Loucy (cell line): ENCODE data around the gene L3MBTL4.

Experiments
- H2AFZ ChIP-seq: fragments of 200-600 bp; sonication (generic); 2 replicates; pipeline ENCODE4 v1.6.0; 2016; ENCODE audit warnings: antibody characterized with exemption, mild to moderate bottlenecking, low read length, moderate library complexity
- H3F3A ChIP-seq: fragments of 200-600 bp; 2 replicates; pipeline ENCODE4 v1.6.0; 2016; ENCODE audit warnings: antibody characterized with exemption, low read depth, mild to moderate bottlenecking
- H3K27me3 ChIP-seq: fragments of 200-600 bp; sonication (generic); 2 replicates; pipeline ENCODE4 v1.6.1; 2014; ENCODE audit warnings: low read length, mild to moderate bottlenecking; ENCODE audit not compliant: insufficient read depth, poor library complexity, severe bottlenecking
- H3K36me3 ChIP-seq: fragments of 200-600 bp; sonication (generic); 2 replicates; pipeline ENCODE4 v1.6.1; 2016; ENCODE audit warnings: low read length; ENCODE audit not compliant: insufficient read depth
- H3K4me1 ChIP-seq: fragments of 200-600 bp; sonication (generic); 2 replicates; pipeline ENCODE4 v1.5.1; 2014; ENCODE audit warnings: low read length, mild to moderate bottlenecking; ENCODE audit not compliant: insufficient read depth, poor library complexity, severe bottlenecking
- H3K4me2 ChIP-seq: fragments of 200-600 bp; sonication (generic); 2 replicates; pipeline ENCODE4 v1.6.0; 2014; ENCODE audit warnings: antibody characterized with exemption, low read length, low read depth, mild to moderate bottlenecking; ENCODE audit not compliant: poor library complexity, severe bottlenecking
- H3K4me3 ChIP-seq: fragments of 200-600 bp; sonication (generic); 2 replicates; pipeline ENCODE4 v1.5.1; 2014; ENCODE audit warnings: low read length, mild to moderate bottlenecking, mixed read lengths; ENCODE audit not compliant: poor library complexity, severe bottlenecking
- H3K79me2 ChIP-seq: fragments of 200-600 bp; sonication (generic); 2 replicates; pipeline ENCODE4 v1.6.1; 2014; ENCODE audit warnings: low read length; ENCODE audit not compliant: insufficient read depth
- H3K9ac ChIP-seq: fragments of 200-600 bp; sonication (generic); 2 replicates; pipeline ENCODE4 v1.6.0; 2014; ENCODE audit warnings: mild to moderate bottlenecking, low read depth, low read length, moderate library complexity; ENCODE audit not compliant: poor library complexity, severe bottlenecking
- H3K9me2 ChIP-seq: fragments of 200-600 bp; sonication (generic); replicated peaks from 2 replicates; pipeline ENCODE4 v1.6.1; 2016; ENCODE audit warnings: low read depth, low read length, mixed read lengths
- H3K9me3 ChIP-seq: fragments of 200-600 bp; sonication (generic); 2 replicates; pipeline ENCODE4 v1.6.1; 2014; ENCODE audit warnings: mild to moderate bottlenecking, antibody characterized with exemption, low read length, low read depth; ENCODE audit not compliant: insufficient read depth
- H4K20me1 ChIP-seq: fragments of 200-600 bp; sonication (generic); 2 replicates; pipeline ENCODE4 v1.6.0; 2014; ENCODE audit warnings: antibody characterized with exemption, low read length, mild to moderate bottlenecking; ENCODE audit not compliant: insufficient read depth, poor library complexity, severe bottlenecking
- CTCF ChIP-seq: fragments of 200-600 bp; sonication (generic); conservative IDR thresholded peaks from 2 replicates; pipeline ENCODE4 v1.5.1; 2014; ENCODE audit warnings: mild to moderate bottlenecking, antibody characterized with exemption, low read length
- EZH2phosphoT487 ChIP-seq: fragments of 200-600 bp; IDR thresholded peaks from 2 replicates; pipeline ENCODE4 v1.6.1; 2018; ENCODE audit warnings: antibody characterized with exemption, mild to moderate bottlenecking, moderate library complexity, borderline replicate concordance

The L3MBTL4 gene

GRCh38 chr18:6059551-6059950 is 355.2 kb downstream of the L3MBTL4 start:
- Histone ChIP-seq H3K4me3 (no peak overlapping the region), H3K9ac (no peak overlapping the region), H4K20me1 (no peaks in the 10 kb centered on the region), H3K4me2 (no peak overlapping the region), H3K36me3 (no peaks in the 10 kb centered on the region), H3K79me2 (no peaks in the 10 kb centered on the region), H3K9me2 (no peaks in the 10 kb centered on the region), H3K4me1 (no peaks in the 10 kb centered on the region), H3K9me3 (no peaks in the 10 kb centered on the region), H2AFZ (no peak overlapping the region), H3F3A (no peaks in the 10 kb centered on the region), H3K27me3 (no peaks in the 10 kb centered on the region)
- TF ChIP-seq CTCF = no peak
- no peak for TF ChIP-seq EZH2phosphoT487

GRCh38 chr18:6058941-6059340 is 355.8 kb downstream of the L3MBTL4 start:
- Histone ChIP-seq H3K4me3 (no peak overlapping the region), H3K9me2 (no peaks in the 10 kb centered on the region), H3K36me3 (no peaks in the 10 kb centered on the region), H2AFZ (no peak overlapping the region), H3K27me3 (no peaks in the 10 kb centered on the region), H3K9ac (no peak overlapping the region), H3K4me1 (no peaks in the 10 kb centered on the region), H3F3A (no peaks in the 10 kb centered on the region), H3K9me3 (no peaks in the 10 kb centered on the region), H3K79me2 (no peaks in the 10 kb centered on the region), H4K20me1 (no peaks in the 10 kb centered on the region), H3K4me2 (no peak overlapping the region)
- no peak for TF ChIP-seq CTCF
- TF ChIP-seq EZH2phosphoT487 = no peak

- no peaks in the 10 kb centered on the region for H3K27me3 ChIP-seq
- no peaks in the 10 kb centered on the region for H3K9me3 ChIP-seq
- H4K20me1 ChIP-seq = no peaks in the 10 kb centered on the region
- no peak overlapping the region for H3K9ac ChIP-seq
- no peak overlapping the region for H3K4me3 ChIP-seq
- H2AFZ ChIP-seq = no peak overlapping the region
- no peak overlapping the region for H3K4me2 ChIP-seq
- H3K4me1 ChIP-seq = no peaks in the 10 kb centered on the region
- no peaks in the 10 kb centered on the region for H3K9me2 ChIP-seq
- H3K36me3 ChIP-seq = no peaks in the 10 kb centered on the region
- no peak for TF ChIP-seq EZH2phosphoT487
- no peak for TF ChIP-seq CTCF
- H3F3A ChIP-seq = no peaks in the 10 kb centered on the region
- no peaks in the 10 kb centered on the region for H3K79me2 ChIP-seq
Measured at GRCh38 chr18:6057604-6058003, 357.1 kb downstream of the L3MBTL4 start.
